ENCODE results near the gene WRAP53.

WRAP53 gene

GRCh38 chr17:7677388-7678067, 10.7 kb upstream of the WRAP53 start:
- DNase-seq (ENCODE audit: low read depth, low spot score), result no peak

- no peak for DNase-seq (ENCODE audit: low read depth, low spot score)
Measured at GRCh38 chr17:7684851-7685532, 3.3 kb upstream of the WRAP53 start.

GRCh38 chr17:7685533-7686221, 2.6 kb upstream of the WRAP53 start:
- DNase-seq (ENCODE audit: low read depth, low spot score), result no peak

- no peak for DNase-seq (ENCODE audit: low read depth, low spot score)
Measured at GRCh38 chr17:7686222-7687071, 1.8 kb upstream of the WRAP53 start.

GRCh38 chr17:7687072-7687907, 987 bp upstream of the WRAP53 start, which contains the start of gene TP53:
TP53 (minus strand) TSS chr17:7687490; CDS start chr17:7676594, 10,896 bp downstream.
- DNase-seq (ENCODE audit: low read depth, low spot score), result peak; percentile 91

GRCh38 chr17:7688808-7689316, 585 bp downstream of the WRAP53 start:
- no peak for DNase-seq (ENCODE audit: low read depth, low spot score)

- no peak for DNase-seq (ENCODE audit: low read depth, low spot score)
Measured at GRCh38 chr17:7695586-7695985, 7.3 kb downstream of the WRAP53 start.

- DNase-seq (ENCODE audit: low read depth, low spot score), result no peak
Measured at GRCh38 chr17:7697828-7698588, 9.7 kb downstream of the WRAP53 start.

- DNase-seq (ENCODE audit: low read depth, low spot score), result no peak
Measured at GRCh38 chr17:7700510-7700909, 12.2 kb downstream of the WRAP53 start.

GRCh38 chr17:7701681-7702080, 13.4 kb downstream of the WRAP53 start:
- DNase-seq (ENCODE audit: low read depth, low spot score), result no peak

GRCh38 chr17:7702776-7703175, 14.5 kb downstream of the WRAP53 start:
- DNase-seq (ENCODE audit: low read depth, low spot score), result no peak

GRCh38 chr17:7703584-7704479, 15.6 kb downstream of the WRAP53 start:
- no peak for DNase-seq (ENCODE audit: low read depth, low spot score)

- no peak for DNase-seq (ENCODE audit: low read depth, low spot score)
Measured at GRCh38 chr17:7704601-7705268, 16.5 kb downstream of the WRAP53 start, which contains the start of gene EFNB3. EFNB3 (plus strand) TSS chr17:7705202; CDS start chr17:7705599, 397 bp downstream.

- DNase-seq (ENCODE audit: low read depth, low spot score), result no peak
Measured at GRCh38 chr17:7705269-7706255, 17.3 kb downstream of the WRAP53 start.

- no peak for DNase-seq (ENCODE audit: low read depth, low spot score)
Measured at GRCh38 chr17:7706631-7707354, 18.5 kb downstream of the WRAP53 start.

GRCh38 chr17:7707446-7707845, 19.2 kb downstream of the WRAP53 start:
- DNase-seq (ENCODE audit: low read depth, low spot score), result no peak

Data from iPS DF 19.7 (cell line).